CD4-positive, alpha-beta T cell treated with Interleukin-1 beta for 1 hour (primary cell): ENCODE measurements around the gene XPR1.
A peak's percentile ranks its signal among the peaks of the same experiment; 100 is the strongest.
"Not testable (repeated sequence)": the region's sequence is repeated elsewhere in the genome, so short reads cannot be mapped to it uniquely, and the experiment has no call there.

Experiments used
- DNase-seq, 2 donors: peaks; one replicate each; pipeline ENCODE4 v3.0.0-alpha.2; 2020 to 2022

XPR1 gene

GRCh38 chr1:180724055-180724454, 92.2 kb downstream of the XPR1 start:
- DNase-seq, result no peak

GRCh38 chr1:180726024-180726423, 94.2 kb downstream of the XPR1 start:
- not testable (repeated sequence) for DNase-seq

- not testable (repeated sequence) for DNase-seq
Observed at GRCh38 chr1:180727751-180728150, 95.9 kb downstream of the XPR1 start.

- no peak for DNase-seq
Observed at GRCh38 chr1:180728472-180729106, 96.8 kb downstream of the XPR1 start.

DNA sequence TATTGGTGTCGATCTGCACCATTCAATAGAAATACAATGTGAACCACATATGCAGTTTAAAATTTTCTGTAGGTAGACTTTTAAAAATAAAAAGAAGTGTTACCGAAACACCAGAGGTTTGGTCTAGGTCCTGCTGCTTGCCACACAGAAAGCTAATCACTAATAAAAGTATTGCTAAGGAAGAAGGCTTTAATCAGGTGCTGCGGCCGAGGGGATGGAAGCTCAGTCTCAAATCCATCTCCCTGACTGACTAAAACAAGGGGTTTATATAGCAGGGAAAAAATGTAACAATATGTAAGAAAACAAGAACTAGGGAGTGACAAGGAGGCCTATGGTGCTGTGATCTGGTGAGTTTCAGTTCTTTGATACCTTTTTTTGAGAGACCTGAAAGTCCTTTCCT, 99.3 kb downstream of the XPR1 start:
- no peak for DNase-seq

- no peak for DNase-seq
Observed at GRCh38 chr1:180732866-180733265, 101.0 kb downstream of the XPR1 start.

DNA sequence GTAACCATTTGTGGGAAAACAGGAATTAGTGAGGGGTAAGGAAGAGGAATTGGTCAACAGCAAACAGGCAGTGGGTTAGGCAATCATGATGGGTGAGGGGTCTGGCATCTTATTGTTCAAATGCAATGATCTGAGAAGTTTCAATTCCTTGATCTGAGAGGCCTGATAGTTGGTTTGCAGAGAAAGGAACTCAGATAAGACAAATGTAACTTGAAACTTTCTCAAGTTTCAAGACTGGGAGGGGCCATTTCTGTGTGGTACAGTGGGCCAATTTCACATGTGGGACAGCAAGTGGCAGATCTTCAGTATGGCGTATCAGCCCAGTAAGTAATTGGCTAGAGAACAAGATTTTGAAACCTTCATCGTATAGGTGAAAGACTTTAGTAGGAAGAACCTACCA, 102.5 kb downstream of the XPR1 start:
- DNase-seq, result no peak

- DNase-seq, result no peak
Observed at GRCh38 chr1:180742663-180743062, 110.8 kb downstream of the XPR1 start.

DNA sequence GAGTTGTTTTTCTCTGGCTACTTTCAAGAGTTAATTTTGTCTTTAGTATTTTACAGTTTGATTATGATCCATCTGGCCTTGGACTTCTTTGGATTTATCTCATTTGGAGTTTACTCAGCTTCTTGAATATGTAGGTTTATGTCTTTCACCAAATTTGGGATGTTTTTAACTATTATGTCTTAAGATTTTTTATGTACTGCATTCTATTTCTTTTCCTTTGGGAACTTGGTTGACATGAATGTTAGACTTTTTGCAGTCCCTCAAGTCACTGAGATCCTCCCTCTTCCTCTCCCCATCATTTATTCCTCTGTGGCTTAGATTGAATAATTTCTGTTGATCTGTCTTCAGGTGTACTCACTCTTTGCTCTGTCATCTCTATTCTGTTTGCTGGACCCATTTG, 112.0 kb downstream of the XPR1 start:
- no peak for DNase-seq

DNA sequence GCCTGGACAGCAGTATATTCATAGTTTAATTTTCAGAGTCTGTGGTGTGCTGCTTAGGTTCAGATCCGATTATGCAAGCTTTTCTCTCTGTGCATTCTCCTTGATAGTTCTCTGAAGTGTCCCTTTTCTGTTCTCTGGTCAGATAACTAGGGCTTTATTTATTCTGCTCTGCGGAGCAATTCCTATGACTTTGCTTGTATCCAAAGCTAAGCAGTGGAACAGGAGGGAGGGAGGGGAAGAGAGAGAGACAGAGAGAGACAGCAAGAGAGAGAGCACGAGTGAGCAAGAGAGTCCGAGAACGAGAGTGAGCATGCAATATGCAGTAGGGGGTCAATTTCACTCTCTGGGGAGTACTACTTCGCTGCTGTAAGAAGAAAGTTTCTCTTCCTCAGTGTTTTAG, 113.3 kb downstream of the XPR1 start:
- no peak for DNase-seq

- DNase-seq, result no peak
Observed at GRCh38 chr1:180751921-180752320, 120.1 kb downstream of the XPR1 start.

DNA sequence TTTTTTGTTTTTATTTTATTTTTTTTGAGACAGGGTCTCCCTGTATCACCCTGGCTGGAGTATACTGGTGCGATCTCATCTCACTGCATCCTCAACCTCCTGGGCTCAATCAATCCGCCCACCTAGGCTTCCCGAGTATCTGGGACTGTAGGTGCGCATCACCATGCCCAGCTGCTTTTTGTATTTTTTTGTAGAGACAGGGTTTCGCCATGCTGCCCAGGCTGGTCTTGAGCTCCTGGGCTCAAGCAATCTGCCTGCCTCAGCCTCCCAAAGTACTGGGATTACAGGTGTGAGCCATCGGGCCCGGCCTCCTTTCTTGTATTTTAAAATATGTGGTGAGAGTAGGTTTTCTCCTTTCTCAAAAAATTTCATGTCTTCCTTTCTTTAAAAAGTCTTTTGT, 122.6 kb downstream of the XPR1 start:
- no peak for DNase-seq

DNA sequence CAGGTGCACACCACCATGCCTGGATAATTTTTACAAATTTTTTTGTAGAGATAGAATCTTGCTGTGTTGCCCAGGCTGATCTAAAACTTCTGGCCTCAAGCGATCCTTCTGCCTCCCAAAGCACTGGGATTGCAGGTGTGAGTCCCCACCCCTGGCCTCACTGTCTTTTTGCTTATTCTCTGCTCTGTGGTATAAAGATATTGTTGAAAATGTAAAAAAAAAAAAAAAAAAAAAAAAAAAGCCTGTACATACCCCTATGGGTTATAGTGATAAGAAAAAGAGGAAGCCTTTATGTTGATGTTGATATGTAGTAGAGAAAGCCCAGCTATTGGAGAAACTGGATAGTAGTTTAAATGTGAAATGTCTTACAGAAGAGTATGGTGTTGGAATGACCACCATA, 125.8 kb downstream of the XPR1 start:
- DNase-seq, result no peak

DNA sequence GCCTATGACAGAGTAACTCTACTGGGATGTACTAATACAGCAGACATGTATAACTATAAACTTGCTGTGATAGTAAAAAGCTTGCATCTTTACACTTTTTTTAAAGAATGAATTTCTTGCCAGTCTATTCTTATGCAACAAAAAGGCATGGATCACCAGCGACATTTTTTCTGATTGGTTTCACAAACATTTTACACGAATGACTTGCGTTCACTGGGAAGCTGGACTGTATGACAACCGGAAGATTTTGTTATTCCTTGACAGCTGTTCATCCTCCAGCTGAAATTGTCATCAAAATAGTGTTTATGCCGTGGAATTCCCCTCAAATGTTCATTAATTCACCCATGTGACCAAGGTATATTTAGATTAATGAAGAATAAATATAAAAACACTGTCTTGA, 131.0 kb downstream of the XPR1 start:
- no peak for DNase-seq

- no peak for DNase-seq
Observed at GRCh38 chr1:180765151-180765550, 133.3 kb downstream of the XPR1 start.

DNA sequence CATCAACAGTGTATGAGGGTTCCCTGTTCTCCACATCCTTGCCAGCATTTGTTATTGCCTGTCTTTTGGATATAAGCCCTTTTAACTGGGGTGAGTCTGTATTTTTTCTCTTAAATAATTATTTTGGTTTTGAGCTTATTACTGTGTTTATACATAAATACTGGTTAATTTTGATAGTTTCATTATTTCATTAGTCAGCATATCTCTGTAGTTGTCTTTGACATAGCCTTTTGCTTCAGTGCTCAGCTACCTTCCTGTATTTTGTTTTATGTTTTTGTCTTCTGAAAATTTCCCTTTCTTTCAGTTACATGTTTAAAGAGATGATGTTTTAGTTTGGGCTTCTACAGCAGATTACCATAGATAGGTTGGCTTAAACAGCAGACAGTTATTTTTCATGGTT, 138.1 kb downstream of the XPR1 start:
- DNase-seq, result no peak

DNA sequence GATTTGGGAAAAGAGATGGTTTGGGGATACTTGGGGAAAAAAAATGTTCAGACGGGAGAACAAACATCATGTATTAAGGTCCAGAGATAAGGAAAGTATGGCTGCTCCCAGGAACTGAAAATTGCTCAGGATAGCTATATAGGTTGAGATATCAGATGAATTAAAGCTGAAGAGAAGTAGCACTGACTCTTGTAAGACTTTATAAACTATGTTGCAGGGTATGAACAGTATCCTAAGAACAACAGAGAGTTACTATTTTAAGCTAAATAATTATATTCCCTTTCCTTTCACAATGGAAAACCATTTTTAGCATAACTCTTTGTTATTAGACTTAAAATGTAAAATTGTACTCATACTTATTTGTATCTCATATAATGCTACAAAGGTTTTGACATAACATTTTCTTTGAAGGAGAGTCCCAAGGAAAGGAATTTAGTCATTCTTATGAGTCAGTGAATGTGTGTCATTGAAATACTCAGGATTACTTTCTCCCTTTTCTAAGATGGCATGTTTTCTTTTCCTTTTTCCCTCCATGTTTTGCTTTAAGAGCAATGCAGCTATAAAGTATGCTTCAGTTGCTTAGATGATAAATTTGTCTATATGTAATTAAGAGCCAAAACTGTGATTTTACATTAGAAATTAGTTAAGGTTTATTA, 141.5 kb downstream of the XPR1 start:
- no peak for DNase-seq

DNA sequence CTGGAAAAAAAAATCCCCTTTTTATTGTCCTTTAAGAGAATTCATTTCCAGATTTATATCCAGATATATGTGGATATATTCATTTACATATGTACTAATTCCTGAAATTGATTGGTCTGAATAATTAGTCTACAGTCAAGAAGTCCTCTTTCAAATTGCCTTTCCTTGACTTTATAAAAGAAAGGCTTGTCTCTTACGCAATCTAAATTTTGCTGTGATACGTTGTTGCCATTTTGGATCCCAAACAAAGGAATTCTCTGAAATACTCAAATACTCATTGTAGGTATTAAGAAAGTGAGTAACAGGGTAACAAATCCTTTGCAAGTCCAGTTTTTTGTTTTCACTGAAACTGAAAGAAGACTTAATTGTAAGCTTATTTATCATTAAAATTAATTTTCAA, 144.0 kb downstream of the XPR1 start:
- no peak for DNase-seq

DNA sequence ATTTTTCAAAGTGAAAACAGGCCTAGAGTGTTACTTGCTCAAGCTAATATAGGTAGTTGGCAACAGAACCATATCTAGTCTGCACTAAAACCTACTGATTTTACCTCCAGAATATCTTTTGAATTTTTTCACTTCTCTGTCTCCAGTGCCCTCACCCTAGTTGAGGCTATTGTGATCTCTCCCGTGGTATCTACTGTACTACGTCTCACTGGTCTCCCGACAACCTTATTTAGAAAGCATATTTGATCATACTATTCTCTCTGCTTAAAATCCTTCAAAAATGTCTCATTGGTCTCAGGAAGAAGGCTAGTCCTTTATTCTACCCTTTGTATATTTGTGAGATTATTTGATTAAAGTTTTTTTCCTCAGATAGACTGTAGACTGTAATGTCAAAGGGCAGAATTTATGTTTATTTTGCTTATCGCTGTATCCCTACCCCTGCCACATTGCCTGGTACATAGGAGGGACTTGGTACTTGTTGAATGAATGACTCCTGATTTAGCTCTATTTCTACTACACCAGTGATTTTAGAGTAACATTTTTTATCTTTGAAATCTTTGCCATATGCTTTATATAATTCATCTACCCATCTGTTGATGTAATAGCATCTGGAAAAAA, 145.4 kb downstream of the XPR1 start:
- no peak for DNase-seq

GRCh38 chr1:180778782-180779398, 147.1 kb downstream of the XPR1 start:
- peak in 1 of 2 donors; percentile 1 for DNase-seq

DNA sequence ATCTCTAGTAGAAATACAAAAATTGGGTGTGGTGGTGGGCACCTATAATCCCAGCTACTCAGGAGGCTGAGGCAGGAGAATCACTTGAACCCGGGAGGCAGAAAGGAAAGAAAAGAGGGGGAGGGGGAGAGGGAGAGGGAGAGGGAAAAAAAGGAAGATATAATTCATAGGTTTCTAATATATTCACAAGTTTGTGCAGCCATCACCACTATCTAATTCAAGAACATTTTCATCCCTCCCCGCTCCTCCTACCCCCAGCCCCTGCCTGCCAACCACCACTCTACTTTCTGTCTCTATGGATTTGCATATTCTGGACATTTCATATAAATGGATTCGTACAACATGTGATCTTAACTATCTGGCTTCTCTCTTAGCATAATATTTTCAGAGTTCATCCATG, 147.8 kb downstream of the XPR1 start:
- no peak for DNase-seq

DNA sequence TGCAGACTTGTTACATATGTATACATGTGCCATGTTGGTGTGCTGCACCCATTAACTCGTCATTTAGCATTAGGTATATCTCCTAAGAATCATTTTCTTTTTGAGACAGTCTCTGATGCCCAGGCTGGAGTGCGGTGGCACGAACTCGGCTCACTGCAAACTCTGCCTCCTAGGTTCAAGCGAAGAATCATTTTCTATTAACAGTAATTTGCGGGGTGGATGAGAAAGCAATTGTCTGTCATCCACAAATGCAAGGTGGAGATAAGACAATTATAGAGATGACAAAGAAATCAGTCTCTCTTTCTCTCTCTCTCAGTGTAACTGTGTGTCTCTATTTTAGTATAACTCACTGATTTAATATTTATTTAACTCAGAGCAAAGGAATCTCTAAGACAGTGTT, 149.9 kb downstream of the XPR1 start:
- DNase-seq, result no peak

DNA sequence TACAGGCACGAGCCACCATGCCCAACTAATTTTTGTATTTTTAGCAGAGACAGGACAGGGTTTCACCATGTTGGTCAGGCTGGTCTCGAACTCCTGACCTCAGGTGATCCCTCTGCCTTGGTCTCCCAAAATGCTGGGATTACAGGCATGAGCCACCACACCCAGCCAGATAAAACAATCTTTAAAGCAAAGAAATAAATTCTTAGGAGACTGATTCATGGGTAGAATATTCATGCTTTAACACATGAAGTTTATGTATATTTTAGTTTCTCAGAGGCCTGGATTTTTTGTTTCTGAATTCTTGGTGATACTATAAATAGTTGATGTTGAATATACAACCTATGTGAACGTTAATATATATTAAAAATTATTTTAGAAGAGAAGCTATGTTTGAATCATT, 153.5 kb downstream of the XPR1 start:
- DNase-seq, result no peak

GRCh38 chr1:180785887-180786286, 154.1 kb downstream of the XPR1 start:
- no peak for DNase-seq
